IPS-15b (cell line): ENCODE measurements around the gene SLC66A2.

Experiments used
- H3K27me3 ChIP-seq: one replicate; pipeline ENCODE4 v1.6.1; 2013; ENCODE audit warnings: low read length; ENCODE audit not compliant: control insufficient read depth, insufficient read depth
- H3K36me3 ChIP-seq: one replicate; pipeline ENCODE4 v1.6.1; 2013; ENCODE audit warnings: low read length; ENCODE audit not compliant: control insufficient read depth, insufficient read depth
- H3K4me1 ChIP-seq: one replicate; pipeline ENCODE4 v1.6.1; 2013; ENCODE audit warnings: mild to moderate bottlenecking, low read length; ENCODE audit not compliant: control insufficient read depth, insufficient read depth
- H3K4me3 ChIP-seq: one replicate; pipeline ENCODE4 v1.5.1; 2013; ENCODE audit warnings: low read depth, low read length
- H3K9ac ChIP-seq: one replicate; pipeline ENCODE4 v1.6.1; 2013; ENCODE audit warnings: low read depth, mild to moderate bottlenecking, low read length
- H3K9me3 ChIP-seq: one replicate; pipeline ENCODE4 v1.6.1; 2013; ENCODE audit warnings: mild to moderate bottlenecking, low read length; ENCODE audit not compliant: control insufficient read depth, insufficient read depth

The SLC66A2 gene

GRCh38 chr18:79899609-79900445 lies 51.6 kb downstream of the SLC66A2 start:
- Histone ChIP-seq H3K27me3 (no peaks in the 10 kb centered on the region), H3K36me3 (peaks cover 10% of the 10 kb centered on the region), H3K4me3 (no peak overlapping the region), H3K9ac (no peak overlapping the region), H3K9me3 (peaks cover 3% of the 10 kb centered on the region), H3K4me1 (no peaks in the 10 kb centered on the region)

GRCh38 chr18:79898952-79899608 lies 52.4 kb downstream of the SLC66A2 start:
- Histone ChIP-seq H3K36me3 (peaks cover 10% of the 10 kb centered on the region), H3K9me3 (peaks cover 3% of the 10 kb centered on the region), H3K9ac (no peak overlapping the region), H3K4me3 (no peak overlapping the region), H3K4me1 (no peaks in the 10 kb centered on the region), H3K27me3 (no peaks in the 10 kb centered on the region)

GRCh38 chr18:79897940-79898625 lies 53.4 kb downstream of the SLC66A2 start:
- no peaks in the 10 kb centered on the region for H3K4me1 ChIP-seq
- no peak overlapping the region for H3K4me3 ChIP-seq
- no peak overlapping the region for H3K9ac ChIP-seq
- peaks cover 5% of the 10 kb centered on the region for H3K36me3 ChIP-seq
- no peaks in the 10 kb centered on the region for H3K27me3 ChIP-seq
- H3K9me3 ChIP-seq, result peaks cover 3% of the 10 kb centered on the region

- Histone ChIP-seq H3K27me3 (no peaks in the 10 kb centered on the region), H3K9me3 (peaks cover 3% of the 10 kb centered on the region), H3K4me3 (no peak overlapping the region), H3K4me1 (no peaks in the 10 kb centered on the region), H3K9ac (no peak overlapping the region), H3K36me3 (no peaks in the 10 kb centered on the region)
Observed at GRCh38 chr18:79896738-79897137, 54.7 kb downstream of the SLC66A2 start.

GRCh38 chr18:79890674-79891073 lies 60.8 kb downstream of the SLC66A2 start:
- Histone ChIP-seq H3K4me3 (no peak overlapping the region), H3K4me1 (no peaks in the 10 kb centered on the region), H3K27me3 (no peaks in the 10 kb centered on the region), H3K9ac (no peak overlapping the region), H3K9me3 (no peaks in the 10 kb centered on the region), H3K36me3 (no peaks in the 10 kb centered on the region)

GRCh38 chr18:79889569-79889968 lies 61.9 kb downstream of the SLC66A2 start:
- no peaks in the 10 kb centered on the region for H3K9me3 ChIP-seq
- H3K4me1 ChIP-seq, result no peaks in the 10 kb centered on the region
- no peak overlapping the region for H3K4me3 ChIP-seq
- H3K27me3 ChIP-seq, result no peaks in the 10 kb centered on the region
- H3K9ac ChIP-seq, result no peak overlapping the region
- H3K36me3 ChIP-seq, result no peaks in the 10 kb centered on the region

GRCh38 chr18:79888016-79888415 lies 63.4 kb downstream of the SLC66A2 start:
- no peaks in the 10 kb centered on the region for H3K9me3 ChIP-seq
- H3K27me3 ChIP-seq, result no peaks in the 10 kb centered on the region

GRCh38 chr18:79887181-79888000 lies 64.1 kb downstream of the SLC66A2 start:
- Histone ChIP-seq H3K4me1 (no peaks in the 10 kb centered on the region), H3K9ac (no peak overlapping the region), H3K27me3 (no peaks in the 10 kb centered on the region), H3K36me3 (no peaks in the 10 kb centered on the region), H3K9me3 (no peaks in the 10 kb centered on the region), H3K4me3 (no peak overlapping the region)

More at GRCh38 chr18:79888016-79888415, 63.4 kb downstream of the SLC66A2 start:
- Histone ChIP-seq H3K36me3 (no peaks in the 10 kb centered on the region), H3K9ac (no peak overlapping the region), H3K4me3 (no peak overlapping the region), H3K4me1 (no peaks in the 10 kb centered on the region)

- Histone ChIP-seq H3K9ac (no peak overlapping the region), H3K4me3 (no peak overlapping the region), H3K4me1 (no peaks in the 10 kb centered on the region), H3K36me3 (no peaks in the 10 kb centered on the region), H3K27me3 (no peaks in the 10 kb centered on the region), H3K9me3 (no peaks in the 10 kb centered on the region)
Observed at GRCh38 chr18:79884963-79885728, 66.3 kb downstream of the SLC66A2 start.

- H3K4me3 ChIP-seq, result no peak overlapping the region
- H3K4me1 ChIP-seq, result no peaks in the 10 kb centered on the region
- H3K9ac ChIP-seq, result no peak overlapping the region
- no peaks in the 10 kb centered on the region for H3K36me3 ChIP-seq
- H3K27me3 ChIP-seq, result no peaks in the 10 kb centered on the region
- H3K9me3 ChIP-seq, result no peaks in the 10 kb centered on the region
Observed at GRCh38 chr18:79884294-79884962, 67.0 kb downstream of the SLC66A2 start.
